ENCODE results near the gene C16orf78.

DNA sequence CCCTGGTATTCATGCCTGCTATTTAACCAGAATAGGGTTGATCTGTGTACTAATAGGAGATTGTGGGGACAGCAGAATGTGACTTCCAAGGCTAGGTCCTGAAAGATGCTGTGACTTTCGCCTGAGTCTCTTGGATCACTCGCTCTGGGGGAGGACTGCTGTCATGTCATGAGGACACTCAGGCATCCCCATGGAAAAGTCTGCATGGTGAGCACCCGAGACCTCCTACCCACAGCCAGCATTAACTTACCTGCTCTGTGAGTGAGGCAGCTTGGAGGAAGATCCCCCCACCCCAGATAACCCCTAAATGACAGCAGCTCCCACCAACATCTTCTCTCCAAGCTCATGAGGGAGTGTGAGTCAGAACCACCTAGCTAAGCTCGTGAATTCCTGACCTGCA lies 30.3 kb upstream of the C16orf78 start:
- TF ChIP-seq POLR2A (IDR thresholded peaks at IDR 0.05) (no peak), CTCF (IDR thresholded peaks at IDR 0.05 in 4 of 5, conservative IDR thresholded peaks at IDR 0.05 in 1 of 5) (no peak)

Measured in gastrocnemius medialis (tissue), 4 donors.